HG03575 (cell line): ENCODE data around the gene PREX1.

ENCODE experiments used
- ATAC-seq: cut with Tn5 transposase; IDR thresholded peaks from one replicate; pipeline ENCODE4 v1.9.1; 2021; ENCODE audit not compliant: unreplicated experiment, insufficient number of reproducible peaks, low FRiP score; ENCODE audit errors: extremely low read depth

Gene PREX1

GRCh38 chr20:48617481-48617880 is 210.3 kb downstream of the PREX1 start:
- ATAC-seq, result no peak

- ATAC-seq, result no peak
Observed at GRCh38 chr20:48616481-48616880, 211.3 kb downstream of the PREX1 start.

- no peak for ATAC-seq
Observed at GRCh38 chr20:48615871-48616270, 211.9 kb downstream of the PREX1 start.

- no peak for ATAC-seq
Observed at GRCh38 chr20:48614593-48615274, 213.1 kb downstream of the PREX1 start.

- no peak for ATAC-seq
Observed at GRCh38 chr20:48613926-48614325, 213.9 kb downstream of the PREX1 start.

GRCh38 chr20:48612335-48612734 is 215.5 kb downstream of the PREX1 start:
- ATAC-seq, result no peak

- ATAC-seq, result no peak
Observed at GRCh38 chr20:48610996-48611395, 216.8 kb downstream of the PREX1 start.

GRCh38 chr20:48609491-48609978 is 218.3 kb downstream of the PREX1 start:
- ATAC-seq, result peak; percentile 61

GRCh38 chr20:48608756-48609155 is 219.0 kb downstream of the PREX1 start:
- ATAC-seq, result no peak

- ATAC-seq, result no peak
Observed at GRCh38 chr20:48607544-48607865, 220.3 kb downstream of the PREX1 start.

GRCh38 chr20:48606841-48607543 is 220.8 kb downstream of the PREX1 start:
- no peak for ATAC-seq

- ATAC-seq, result no peak
Observed at GRCh38 chr20:48606172-48606840, 221.5 kb downstream of the PREX1 start.

- ATAC-seq, result no peak
Observed at GRCh38 chr20:48605364-48606171, 222.2 kb downstream of the PREX1 start.

- no peak for ATAC-seq
Observed at GRCh38 chr20:48604936-48605335, 222.9 kb downstream of the PREX1 start.

- ATAC-seq, result no peak
Observed at GRCh38 chr20:48604426-48604825, 223.4 kb downstream of the PREX1 start.

GRCh38 chr20:48603819-48604405 is 223.9 kb downstream of the PREX1 start:
- ATAC-seq, result no peak

GRCh38 chr20:48603116-48603818 is 224.5 kb downstream of the PREX1 start:
- no peak for ATAC-seq

- ATAC-seq, result no peak
Observed at GRCh38 chr20:48601798-48602197, 226.0 kb downstream of the PREX1 start.
